ENCODE data around the gene RAC3.

RAC3 gene

DNA sequence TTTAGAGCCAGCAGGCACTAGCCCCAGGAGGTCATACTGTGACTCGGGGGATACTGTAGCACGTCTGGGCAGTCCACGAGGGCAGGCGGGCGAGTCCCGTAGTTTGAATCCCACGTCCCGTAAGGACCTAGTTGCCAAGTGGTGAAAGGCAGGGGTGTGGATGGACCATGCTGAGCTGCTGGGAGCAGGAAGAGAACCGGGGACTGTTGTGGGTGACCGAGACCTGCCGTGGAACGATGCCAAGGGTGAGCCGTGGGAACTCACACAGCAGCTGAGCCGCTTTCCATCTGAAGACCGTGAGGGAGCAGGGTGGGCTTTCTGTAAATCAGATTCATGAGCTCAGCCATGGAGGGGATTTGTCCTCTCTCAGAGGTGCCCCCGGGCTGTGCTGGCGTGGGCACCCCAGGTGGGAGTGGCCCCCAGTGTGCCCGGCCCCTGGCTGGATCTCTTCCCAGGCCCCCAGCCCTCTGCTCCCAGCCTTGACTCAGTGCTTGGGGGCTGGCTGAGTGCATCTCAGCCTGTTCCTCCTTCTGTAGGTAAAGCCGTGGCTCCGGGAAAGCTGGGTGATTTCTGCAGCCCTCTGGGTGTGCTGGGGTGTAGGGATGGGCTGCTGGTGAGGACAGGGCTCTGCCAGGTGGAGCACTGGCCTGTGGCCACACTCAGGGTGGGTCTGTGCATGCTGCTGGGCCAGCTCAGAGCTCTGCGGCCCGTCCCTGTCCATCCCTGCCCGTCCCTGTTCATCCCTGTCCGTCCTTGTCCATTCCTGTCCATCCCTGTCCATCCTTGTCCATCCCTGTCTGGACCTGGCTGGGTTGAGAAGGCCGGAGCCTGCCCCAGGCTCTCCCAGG, 40.4 kb upstream of the RAC3 start:
- TF ChIP-seq, protein P1, sequence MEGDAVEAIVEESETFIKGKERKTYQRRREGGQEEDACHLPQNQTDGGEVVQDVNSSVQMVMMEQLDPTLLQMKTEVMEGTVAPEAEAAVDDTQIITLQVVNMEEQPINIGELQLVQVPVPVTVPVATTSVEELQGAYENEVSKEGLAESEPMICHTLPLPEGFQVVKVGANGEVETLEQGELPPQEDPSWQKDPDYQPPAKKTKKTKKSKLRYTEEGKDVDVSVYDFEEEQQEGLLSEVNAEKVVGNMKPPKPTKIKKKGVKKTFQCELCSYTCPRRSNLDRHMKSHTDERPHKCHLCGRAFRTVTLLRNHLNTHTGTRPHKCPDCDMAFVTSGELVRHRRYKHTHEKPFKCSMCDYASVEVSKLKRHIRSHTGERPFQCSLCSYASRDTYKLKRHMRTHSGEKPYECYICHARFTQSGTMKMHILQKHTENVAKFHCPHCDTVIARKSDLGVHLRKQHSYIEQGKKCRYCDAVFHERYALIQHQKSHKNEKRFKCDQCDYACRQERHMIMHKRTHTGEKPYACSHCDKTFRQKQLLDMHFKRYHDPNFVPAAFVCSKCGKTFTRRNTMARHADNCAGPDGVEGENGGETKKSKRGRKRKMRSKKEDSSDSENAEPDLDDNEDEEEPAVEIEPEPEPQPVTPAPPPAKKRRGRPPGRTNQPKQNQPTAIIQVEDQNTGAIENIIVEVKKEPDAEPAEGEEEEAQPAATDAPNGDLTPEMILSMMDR (IDR thresholded peaks at IDR 0.05) = no peak

DNA sequence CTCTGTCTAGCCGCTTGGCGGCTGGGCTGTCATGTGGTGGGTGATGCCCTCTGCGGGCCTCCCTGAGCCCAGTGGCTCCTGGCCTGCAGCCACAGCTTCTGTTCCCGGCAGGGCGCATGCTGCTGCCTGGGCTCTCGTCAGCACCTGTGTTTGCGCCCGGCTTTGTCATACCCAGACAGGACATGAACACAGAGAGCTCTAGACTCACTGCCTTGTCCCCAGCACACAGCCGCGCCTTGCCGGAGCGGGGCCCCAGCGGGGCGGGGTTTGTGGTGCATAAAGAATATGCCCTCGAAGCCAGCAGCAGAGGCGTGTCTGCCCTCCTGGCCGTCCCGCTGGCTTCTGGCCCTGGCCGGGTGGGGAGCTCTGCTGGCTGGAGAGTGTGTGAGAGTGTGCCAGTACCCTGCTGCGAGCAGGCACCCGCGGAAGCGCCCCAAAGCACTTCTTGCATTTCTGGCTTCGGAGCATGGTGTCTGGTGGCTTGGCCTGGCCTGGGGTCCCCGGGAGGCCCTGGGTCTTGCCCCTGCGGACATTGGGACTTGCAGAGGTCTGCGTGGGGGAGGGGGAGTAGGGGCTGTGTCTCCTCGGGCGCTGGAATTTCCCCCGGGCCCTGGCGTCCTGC, 39.7 kb upstream of the RAC3 start:
- TF ChIP-seq, protein P1 (IDR thresholded peaks at IDR 0.05) = no peak

DNA sequence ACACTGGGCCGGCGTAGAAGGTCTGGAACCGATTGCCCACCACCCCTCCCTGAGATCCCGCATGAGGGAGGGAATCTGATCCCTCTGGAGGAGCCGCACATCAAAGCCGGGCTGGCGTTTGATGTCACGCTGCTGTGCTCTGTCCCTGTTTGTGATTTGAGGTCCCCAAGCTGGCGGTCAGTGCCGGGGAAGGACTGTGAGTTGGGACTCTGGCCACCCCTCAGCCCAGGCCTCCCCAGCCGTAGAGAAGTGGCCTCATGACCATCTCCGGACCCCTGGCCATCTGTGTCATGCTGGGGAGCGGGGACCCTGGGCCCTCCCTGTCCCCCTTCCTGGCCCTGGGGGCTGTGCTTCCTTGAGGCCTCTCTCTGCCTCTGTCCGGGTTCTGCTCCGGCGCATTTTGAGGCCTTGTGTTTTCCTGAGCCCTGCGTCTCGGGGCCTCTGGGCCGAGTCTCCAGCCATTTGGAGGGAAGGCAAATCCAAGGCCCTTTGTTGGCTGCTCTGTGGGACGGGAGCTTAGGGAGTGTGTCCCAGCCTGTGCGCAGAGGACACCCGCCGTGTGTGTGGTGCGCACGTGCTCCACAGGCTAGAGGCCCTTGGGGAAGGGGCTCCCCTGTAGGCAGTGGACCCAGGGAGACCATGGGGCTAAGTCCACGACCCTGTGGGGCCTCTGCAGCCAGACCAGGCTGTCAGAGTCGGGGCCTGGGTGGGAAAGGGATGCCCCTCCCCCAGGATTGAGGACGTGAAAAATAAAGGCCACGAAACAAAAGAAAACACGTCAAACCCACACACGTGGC, 39.0 kb upstream of the RAC3 start:
- TF ChIP-seq, protein P1 (IDR thresholded peaks at IDR 0.05) = no peak

DNA sequence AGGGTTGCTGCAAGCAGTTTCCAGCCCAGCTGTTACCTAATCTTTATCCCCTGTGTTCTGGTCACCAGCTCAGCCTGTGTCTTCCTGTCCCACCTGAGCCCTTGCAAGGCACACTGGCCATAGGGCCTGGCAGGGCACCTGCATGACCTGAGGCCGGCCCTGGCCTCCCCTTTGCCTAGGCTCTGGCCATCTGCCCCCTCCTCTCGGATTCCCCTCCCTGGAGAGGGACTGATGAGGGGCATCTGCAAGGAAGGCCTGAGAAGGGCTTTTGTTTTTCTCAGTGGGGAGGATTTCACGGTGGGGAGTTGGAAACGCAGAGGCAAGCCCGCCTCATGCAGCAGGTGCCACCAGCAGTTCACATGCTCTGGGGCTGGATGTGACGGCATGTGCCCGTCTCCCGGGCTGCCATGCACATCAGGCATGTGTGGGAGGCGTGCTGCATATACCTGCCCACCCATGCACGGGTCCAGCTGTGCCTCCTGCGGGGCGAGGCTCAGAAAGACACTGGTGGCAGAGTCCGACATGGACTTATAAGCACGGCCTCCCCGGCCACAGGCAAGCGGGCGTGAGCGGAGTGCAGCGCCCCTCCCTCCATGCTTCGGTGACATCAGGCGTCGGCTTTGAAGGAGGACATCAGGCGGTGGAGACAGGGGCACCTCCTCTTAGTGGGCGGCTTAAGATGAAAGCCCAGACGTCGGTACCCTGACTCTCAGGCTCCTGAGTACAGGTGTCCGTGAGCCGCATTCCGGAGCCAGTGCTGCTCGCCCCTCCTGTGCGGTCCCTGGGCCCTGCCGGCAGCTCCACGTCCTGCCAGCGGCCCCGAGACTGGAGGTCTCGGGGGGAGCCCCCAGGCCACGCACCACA, 37.5 kb upstream of the RAC3 start:
- TF ChIP-seq, protein P1 (IDR thresholded peaks at IDR 0.05) = no peak

DNA sequence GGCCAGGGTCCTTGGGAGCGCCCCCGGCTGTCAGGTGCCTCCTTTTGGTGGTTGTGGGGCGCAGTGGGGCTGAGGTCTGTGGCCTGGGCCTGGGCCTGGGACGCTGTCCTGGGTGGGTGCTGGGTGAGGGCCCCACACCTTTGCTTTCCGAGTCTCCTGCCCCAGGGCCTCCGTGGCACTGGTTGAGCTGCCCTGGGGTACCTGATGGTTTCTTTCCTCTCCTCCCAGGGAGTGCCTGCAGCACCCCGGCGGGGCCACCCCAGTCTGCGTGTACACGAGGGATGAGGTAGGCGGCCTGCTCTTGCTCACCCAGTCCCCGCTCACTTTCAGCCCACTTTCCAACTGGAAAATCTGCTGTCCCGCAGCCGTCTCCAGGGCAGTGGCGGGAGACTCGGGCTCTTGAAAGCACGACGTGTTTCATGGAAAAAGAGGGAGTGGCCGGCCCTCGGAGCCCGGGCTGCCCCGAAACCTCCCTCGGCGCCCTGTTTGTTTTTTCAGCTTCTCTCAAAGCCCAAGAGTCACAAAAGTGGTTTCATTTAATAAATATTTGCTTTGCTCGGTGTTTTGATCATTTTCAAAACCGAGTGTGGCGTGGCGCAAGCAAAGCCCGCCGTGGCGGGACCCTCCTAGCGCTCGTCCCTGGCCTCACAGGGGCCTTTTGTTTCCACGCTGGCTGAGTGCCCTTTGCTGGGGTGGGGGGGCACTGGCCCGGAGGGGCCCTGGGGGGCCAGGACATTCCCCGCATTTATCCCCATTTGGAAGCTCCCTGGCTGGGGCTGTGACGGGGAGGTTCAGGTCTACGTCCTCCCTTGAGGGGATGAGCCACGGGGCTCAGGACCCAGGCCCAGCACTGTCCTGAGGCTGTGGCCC, 36.6 kb upstream of the RAC3 start:
- TF ChIP-seq, protein P1 (IDR thresholded peaks at IDR 0.05) = no peak

DNA sequence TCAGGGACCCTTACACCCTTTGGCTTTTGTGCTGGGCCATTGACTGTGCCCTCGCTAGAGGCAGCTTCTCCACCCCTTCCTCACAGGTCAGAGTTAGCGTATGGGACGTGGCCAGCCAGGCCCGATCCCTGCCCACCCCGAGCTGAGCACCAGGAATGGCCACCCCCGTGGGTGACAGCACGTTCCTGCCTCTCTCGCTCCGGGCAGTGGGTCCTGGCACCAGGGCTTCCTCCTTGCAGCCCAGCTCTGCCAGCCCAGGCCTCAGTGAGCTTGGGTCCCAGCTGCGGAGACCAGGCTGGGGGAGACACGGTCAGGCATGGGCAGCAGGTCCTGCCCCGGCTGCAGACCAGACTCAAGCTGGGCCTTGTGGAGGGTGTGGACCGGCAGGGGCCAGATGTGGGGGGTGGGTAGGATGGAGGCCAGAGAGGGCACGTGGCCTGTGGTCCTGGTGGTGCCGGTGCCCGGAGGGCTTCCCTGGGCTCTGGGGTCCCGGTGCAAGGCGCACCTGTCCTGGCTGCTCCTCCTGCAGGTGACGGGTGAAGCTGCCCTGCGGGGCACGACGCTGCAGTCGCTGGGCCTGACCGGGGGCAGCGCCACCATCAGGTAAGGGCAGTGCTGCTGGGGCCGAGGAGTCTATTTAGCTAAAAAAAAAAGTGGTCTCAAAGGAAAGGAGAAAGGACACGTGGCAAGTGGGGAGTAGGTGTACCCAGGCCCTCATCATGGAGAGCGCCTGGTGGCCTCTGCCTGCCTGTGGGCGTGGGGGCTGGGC, 35.8 kb upstream of the RAC3 start:
- TF ChIP-seq, protein P1 (IDR thresholded peaks at IDR 0.05) = no peak
